A673 (cell line): Measurements from ENCODE around the gene PA2G4. TPM values are rescaled to one million over a fixed set of nuclear protein-coding genes. Genes with fewer than 3 reads are reported as not detected.

Experiments used
- BruUV-seq: library from RNA; stranded (reverse); fragments of 400-500 nt; replicated peaks from 2 replicates; lab custom pipeline; 2021; lab: Mats Ljungman, UMichigan
- CTCF ChIA-PET: fragments of 300-600 bp; sonication (Branson Sonifier 250); formaldehyde crosslinking; loops from one replicate; lab custom pipeline; 2022; ENCODE audit warnings: antibody characterized with exemption; lab: Charles Lee
- POLR2A ChIA-PET: fragments of 300-600 bp; sonication (Branson Sonifier 250); formaldehyde crosslinking; loops from one replicate; lab custom pipeline; 2022; ENCODE audit warnings: antibody characterized with exemption; ENCODE audit not compliant: low non-redundant PET; lab: Charles Lee
- DNase-seq: peaks from one replicate; pipeline ENCODE4 v3.0.0-alpha.2; 2015; ENCODE audit warnings: low spot score
- H3K27ac ChIP-seq: fragments of 200-600 bp; sonication (generic); 2 replicates; pipeline ENCODE4 v1.5.1; 2016; ENCODE audit warnings: mixed run types, low read depth, mild to moderate bottlenecking, mixed read lengths, antibody characterized with exemption, low read length; ENCODE audit not compliant: poor library complexity, severe bottlenecking
- H3K27me3 ChIP-seq: fragments of 200-600 bp; sonication (generic); replicated peaks from 2 replicates; pipeline ENCODE4 v1.6.1; 2017; ENCODE audit warnings: mixed run types, low read depth, mild to moderate bottlenecking, mixed read lengths, antibody characterized with exemption, low read length; ENCODE audit not compliant: insufficient read depth, poor library complexity
- H3K36me3 ChIP-seq: fragments of 200-600 bp; sonication (generic); 2 replicates; pipeline ENCODE4 v1.6.1; 2016; ENCODE audit warnings: mixed run types, mild to moderate bottlenecking, mixed read lengths, antibody characterized with exemption, low read length; ENCODE audit not compliant: insufficient read depth, poor library complexity, severe bottlenecking
- H3K4me1 ChIP-seq: fragments of 200-600 bp; sonication (generic); 2 replicates; pipeline ENCODE4 v1.6.1; 2017; ENCODE audit warnings: mixed run types, mild to moderate bottlenecking, mixed read lengths, antibody characterized with exemption, low read length; ENCODE audit not compliant: insufficient read depth, poor library complexity, severe bottlenecking
- H3K4me3 ChIP-seq: fragments of 200-600 bp; sonication (generic); 2 replicates; pipeline ENCODE4 v1.5.1; 2016; ENCODE audit warnings: low read depth, mixed run types, mild to moderate bottlenecking, mixed read lengths, low read length; ENCODE audit not compliant: poor library complexity, severe bottlenecking
- H3K9me3 ChIP-seq: fragments of 200-600 bp; sonication (generic); 2 replicates; pipeline ENCODE4 v1.6.1; 2016; ENCODE audit warnings: mixed run types, low read depth, mild to moderate bottlenecking, mixed read lengths, antibody characterized with exemption, low read length; ENCODE audit not compliant: poor library complexity, severe bottlenecking
- EZH2 ChIP-seq: fragments of 200-600 bp; sonication (generic); IDR thresholded peaks from 2 replicates; pipeline ENCODE4 v1.6.1; 2017; ENCODE audit warnings: borderline replicate concordance, low read depth, mild to moderate bottlenecking, mixed read lengths, antibody characterized with exemption, low read length; ENCODE audit not compliant: poor library complexity, severe bottlenecking
- intact Hi-C: fragments of 100-400 bp; cut with micrococcal nuclease; formaldehyde crosslinking; loops from one replicate; pipeline ENCODE4 v1.10.0; 2022; ENCODE audit not compliant: unreplicated experiment
- total RNA-seq: library from RNA; stranded (reverse); gene quantifications from 2 replicates; pipeline ENCODE4 v1.2.3, GENCODE V29; 2021
- TF ChIP-seq, protein P1 (sequence below): fragments of 300-800, 200-600 bp; sonication (generic); conservative IDR thresholded peaks from 2 replicates; pipeline ENCODE4 v1.5.1; 2017; ENCODE audit warnings: low read depth, mild to moderate bottlenecking, antibody characterized with exemption, low read length, moderate library complexity, mixed read lengths

The PA2G4 gene
- total RNA-seq, 1 experiment from 2014 or later = 327 TPM

DNA sequence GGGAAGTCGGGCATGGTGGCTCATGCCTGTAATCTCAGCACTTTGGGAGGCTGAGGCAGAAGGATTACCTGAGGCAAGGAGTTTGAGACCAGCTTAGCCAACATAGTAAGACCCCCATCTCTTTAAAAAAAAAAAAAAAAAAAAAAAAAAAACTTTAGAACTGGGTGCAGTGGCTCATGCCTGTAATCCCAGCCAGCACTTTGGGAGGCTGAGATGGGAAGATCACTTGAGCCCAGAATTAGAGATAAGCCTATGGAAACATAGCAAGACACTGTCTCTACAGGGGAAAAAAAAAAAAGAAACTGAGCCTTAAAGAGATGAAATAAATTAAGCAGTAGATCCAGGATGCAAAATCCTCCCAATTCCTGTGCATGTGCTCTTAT is 1.7 kb upstream of the PA2G4 start:
- Histone ChIP-seq H3K27ac (no peak overlapping the region), H3K36me3 (peaks cover 19% of the 10 kb centered on the region)
- POLR2A ChIA-PET = no interaction called here

GRCh38 chr12:56103066-56103711 is 1.2 kb upstream of the PA2G4 start:
- no peaks in the 10 kb centered on the region for H3K9me3 ChIP-seq

More for the DNA sequence above, 1.7 kb upstream of the PA2G4 start:
- H3K9me3 ChIP-seq = no peaks in the 10 kb centered on the region
- peaks cover 11% of the 10 kb centered on the region for H3K4me1 ChIP-seq
- H3K4me3 ChIP-seq = no peak overlapping the region
- CTCF ChIA-PET = no interaction called here
- TF ChIP-seq, protein P1, sequence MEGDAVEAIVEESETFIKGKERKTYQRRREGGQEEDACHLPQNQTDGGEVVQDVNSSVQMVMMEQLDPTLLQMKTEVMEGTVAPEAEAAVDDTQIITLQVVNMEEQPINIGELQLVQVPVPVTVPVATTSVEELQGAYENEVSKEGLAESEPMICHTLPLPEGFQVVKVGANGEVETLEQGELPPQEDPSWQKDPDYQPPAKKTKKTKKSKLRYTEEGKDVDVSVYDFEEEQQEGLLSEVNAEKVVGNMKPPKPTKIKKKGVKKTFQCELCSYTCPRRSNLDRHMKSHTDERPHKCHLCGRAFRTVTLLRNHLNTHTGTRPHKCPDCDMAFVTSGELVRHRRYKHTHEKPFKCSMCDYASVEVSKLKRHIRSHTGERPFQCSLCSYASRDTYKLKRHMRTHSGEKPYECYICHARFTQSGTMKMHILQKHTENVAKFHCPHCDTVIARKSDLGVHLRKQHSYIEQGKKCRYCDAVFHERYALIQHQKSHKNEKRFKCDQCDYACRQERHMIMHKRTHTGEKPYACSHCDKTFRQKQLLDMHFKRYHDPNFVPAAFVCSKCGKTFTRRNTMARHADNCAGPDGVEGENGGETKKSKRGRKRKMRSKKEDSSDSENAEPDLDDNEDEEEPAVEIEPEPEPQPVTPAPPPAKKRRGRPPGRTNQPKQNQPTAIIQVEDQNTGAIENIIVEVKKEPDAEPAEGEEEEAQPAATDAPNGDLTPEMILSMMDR = no peak
- TF ChIP-seq EZH2 = no peak
- BruUV-seq = no TSS peak
- no peak for DNase-seq
- intact Hi-C loops = no loop called here
- no peaks in the 10 kb centered on the region for H3K27me3 ChIP-seq

DNA sequence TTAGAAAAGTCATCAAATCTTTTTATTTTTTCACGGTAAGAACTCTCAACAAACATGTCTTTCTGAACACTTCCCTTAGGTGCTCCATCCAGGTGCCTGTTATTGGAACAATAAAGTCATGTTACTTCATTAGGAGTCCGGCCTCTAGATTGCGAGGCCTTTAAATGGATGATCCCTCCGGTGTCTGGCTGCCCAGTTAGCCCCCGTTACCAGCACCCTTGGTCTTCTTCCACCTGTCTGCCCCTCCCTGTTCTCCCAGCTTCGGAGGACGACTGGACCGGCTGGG is 593 bp upstream of the PA2G4 start:
- CTCF ChIA-PET = interaction anchor here (0.7 to 1.3 kb wide), 5 partner anchors 14 to 108 kb away, joined by 3 to 9 read pairs (median 5); partner anchors contain the start of genes SMARCC2 and ZC3H10
- intact Hi-C loops = no loop called here
- POLR2A ChIA-PET = interaction anchor here (1.0 to 1.7 kb wide), 2 partner anchors 14 to 24 kb away, joined by 3 to 15 read pairs; partner anchors contain the start of genes RPL41 and ZC3H10
- Histone ChIP-seq H3K27ac (peak overlapping the region; percentile 94), H3K4me1 (peaks cover 11% of the 10 kb centered on the region), H3K4me3 (peak overlapping the region; percentile 87), H3K36me3 (peaks cover 30% of the 10 kb centered on the region), H3K27me3 (no peaks in the 10 kb centered on the region), H3K9me3 (no peaks in the 10 kb centered on the region)
- DNase-seq = no peak
- BruUV-seq = TSS peak; percentile 91
- no peak for TF ChIP-seq EZH2
- TF ChIP-seq, protein P1 = no peak

More at GRCh38 chr12:56103066-56103711, 1.2 kb upstream of the PA2G4 start:
- Histone ChIP-seq H3K4me3 (peak overlapping the region; percentile 87), H3K27ac (peak overlapping the region; percentile 94), H3K36me3 (peaks cover 24% of the 10 kb centered on the region), H3K4me1 (peaks cover 11% of the 10 kb centered on the region), H3K27me3 (no peaks in the 10 kb centered on the region)
- TF ChIP-seq, protein P1 = no peak
- no peak for TF ChIP-seq EZH2
- BruUV-seq = no TSS peak
- no peak for DNase-seq
- CTCF ChIA-PET = no interaction called here
- POLR2A ChIA-PET = no interaction called here
- intact Hi-C loops = no loop called here
